GM10248 (cell line): Measurements from ENCODE around the gene RGP1.

Source experiments
- CTCF ChIA-PET: fragments of 300-600 bp; sonication (Branson Sonifier 250); formaldehyde crosslinking; extraction: SDS; loops from one replicate; lab custom pipeline; 2021; ENCODE audit warnings: antibody characterized with exemption; lab: Yijun Ruan, JAX
- POLR2A ChIA-PET: fragments of 350-650 bp; sonication (Branson Sonifier 250); formaldehyde crosslinking; extraction: SDS; loops from one replicate; lab custom pipeline; 2020; ENCODE audit warnings: antibody characterized with exemption; lab: Yijun Ruan, JAX
- DNase-seq: peaks from one replicate; pipeline ENCODE4 v3.0.0; 2012; ENCODE audit errors: extremely low spot score
- CTCF ChIP-seq: IDR thresholded peaks from 2 replicates; pipeline ENCODE4 v1.5.1; 2012; ENCODE audit warnings: mild to moderate bottlenecking, low read depth; ENCODE audit errors: extremely low read depth, missing control alignments, control extremely low read depth

Gene RGP1

GRCh38 chr9:35771943-35772342 lies 22.9 kb downstream of the RGP1 start:
- no peak for DNase-seq
- POLR2A ChIA-PET, result interaction anchor here (0.5 kb wide), 1 partner anchor 38 kb away, joined by 3 read pairs; no protein-coding TSS in a partner anchor
- CTCF ChIA-PET, result interaction anchor here (0.9 to 7.8 kb wide), 8 partner anchors 8 to 110 kb away, joined by 3 to 45 read pairs (median 6); partner anchors contain the start of genes CREB3, GBA2, MSMP and NPR2
- TF ChIP-seq CTCF, result no peak

DNA sequence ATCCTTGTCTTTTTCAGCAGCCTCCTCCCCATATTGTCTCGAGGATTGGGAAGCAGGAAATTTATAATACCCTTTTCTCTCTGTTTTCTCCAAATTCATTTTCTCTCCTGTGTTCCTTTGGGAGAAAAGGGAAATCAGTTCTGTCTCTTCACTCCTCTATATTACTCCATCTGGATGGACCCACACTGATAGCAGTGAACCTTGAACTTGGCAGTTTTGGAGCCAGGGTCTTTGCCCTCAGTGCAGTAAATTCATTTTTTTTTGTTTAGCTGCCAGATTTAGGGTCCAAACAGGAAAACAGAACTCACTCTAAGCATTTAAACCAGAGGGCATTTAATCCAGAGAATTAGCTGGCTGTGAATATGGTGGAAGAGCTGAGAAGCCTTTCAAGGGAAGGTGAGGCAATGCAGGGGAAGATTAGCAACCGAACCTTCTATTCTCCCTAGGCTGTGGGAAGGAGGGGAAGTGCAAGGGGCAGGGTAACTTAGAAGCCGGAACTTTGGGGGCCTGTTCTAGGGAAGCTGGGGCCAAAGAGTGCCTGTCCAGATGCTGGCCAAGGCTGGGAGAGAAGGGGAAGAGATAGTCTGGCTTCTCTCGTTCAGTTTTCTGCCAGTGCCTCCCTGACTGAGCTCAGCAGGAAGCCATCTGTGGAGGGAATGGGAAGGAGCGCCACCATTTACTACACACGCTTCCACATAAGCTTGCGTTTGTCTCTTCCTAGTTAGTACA lies 26.0 kb downstream of the RGP1 start:
- ChIA-PET POLR2A (no interaction called here), CTCF (interaction anchor here (0.9 to 7.8 kb wide), 8 partner anchors 9 to 78 kb away, joined by 3 to 45 read pairs (median 4); partner anchors contain the start of gene NPR2)
- DNase-seq, result no peak
- no peak for TF ChIP-seq CTCF

DNA sequence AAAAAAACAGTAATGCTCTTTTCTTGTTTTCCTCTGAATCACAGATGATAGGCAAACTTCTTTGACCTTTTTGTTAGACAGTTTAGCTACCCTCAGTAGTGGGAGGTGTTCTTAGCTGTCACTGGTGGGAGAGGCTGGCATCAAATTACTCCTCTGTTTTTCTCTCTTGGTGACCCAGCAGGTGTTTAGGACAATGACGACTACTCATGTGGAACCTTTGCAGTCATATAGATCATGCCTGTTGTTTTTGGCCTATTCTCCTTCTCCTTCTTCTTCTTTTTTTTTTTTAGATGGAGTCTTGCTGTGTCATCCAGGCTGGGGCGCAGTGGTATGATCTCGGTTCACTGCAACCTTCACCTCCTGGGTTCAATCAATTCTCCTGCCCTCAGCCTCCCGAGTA lies 26.9 kb downstream of the RGP1 start:
- CTCF ChIA-PET, result interaction anchor here (0.9 to 7.8 kb wide), 9 partner anchors 8 to 79 kb away, joined by 3 to 45 read pairs (median 4); partner anchors contain the start of genes GBA2, NPR2 and RGP1
- DNase-seq, result no peak
- POLR2A ChIA-PET, result interaction anchor here (0.7 kb wide), 1 partner anchor 1060 kb away, joined by 3 read pairs; no protein-coding TSS in a partner anchor
- no peak for TF ChIP-seq CTCF

- DNase-seq, result no peak
- no peak for TF ChIP-seq CTCF
- POLR2A ChIA-PET, result no interaction called here
- CTCF ChIA-PET, result interaction anchor here (0.8 to 4.0 kb wide), 5 partner anchors 11 to 175 kb away, joined by 3 to 33 read pairs (median 4); no protein-coding TSS in a partner anchor
These were observed 29.4 kb downstream of the RGP1 start for GRCh38 chr9:35778496-35778895.

DNA sequence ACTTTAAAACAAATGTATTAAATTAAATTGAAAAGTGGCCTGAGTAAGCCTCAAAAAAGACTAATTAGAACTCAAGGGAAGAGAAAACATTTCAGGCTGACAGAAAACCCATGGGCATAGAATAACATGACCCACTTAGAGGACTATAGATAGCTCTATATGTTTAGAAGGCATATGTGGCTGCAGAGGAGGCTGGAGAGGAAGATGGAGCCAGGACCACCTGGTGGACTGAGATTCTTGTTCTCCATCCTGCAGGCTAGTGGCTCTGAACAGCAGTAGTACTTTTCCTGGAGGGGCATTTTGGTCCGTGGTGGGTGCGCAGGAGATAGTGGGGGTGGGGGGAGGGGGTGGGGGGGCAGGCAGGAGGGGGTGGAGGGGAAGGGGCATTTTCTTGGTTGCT lies 32.0 kb downstream of the RGP1 start:
- ChIA-PET CTCF (interaction anchor here (0.9 to 4.0 kb wide), 3 partner anchors 8 to 45 kb away, joined by 3 to 33 read pairs (median 6); no protein-coding TSS in a partner anchor), POLR2A (interaction anchor here (0.7 kb wide), 1 partner anchor 709 kb away, joined by 5 read pairs; no protein-coding TSS in a partner anchor)
- no peak for TF ChIP-seq CTCF
- no peak for DNase-seq

GRCh38 chr9:35783418-35783817 lies 34.3 kb downstream of the RGP1 start:
- no peak for TF ChIP-seq CTCF
- ChIA-PET CTCF (interaction anchor here (1.0 to 1.6 kb wide), 3 partner anchors 11 to 42 kb away, joined by 3 to 4 read pairs (median 3); no protein-coding TSS in a partner anchor), POLR2A (no interaction called here)
- no peak for DNase-seq
